IMR-90 (cell line): Measurements from ENCODE around the gene ZFPM1.

Experiments
- CEBPB ChIP-seq: IDR thresholded peaks from 2 replicates; pipeline ENCODE4 v1.6.1; 2012; ENCODE audit warnings: low read depth, low read length, improper control_type of control experiment
- MAFK ChIP-seq: IDR thresholded peaks from 2 replicates; pipeline ENCODE4 v1.6.1; 2012; ENCODE audit warnings: low read depth, low read length, improper control_type of control experiment
- POLR2A ChIP-seq: IDR thresholded peaks from 2 replicates; pipeline ENCODE4 v1.6.1; 2012; ENCODE audit warnings: mild to moderate bottlenecking, low read depth, low read length

DNA sequence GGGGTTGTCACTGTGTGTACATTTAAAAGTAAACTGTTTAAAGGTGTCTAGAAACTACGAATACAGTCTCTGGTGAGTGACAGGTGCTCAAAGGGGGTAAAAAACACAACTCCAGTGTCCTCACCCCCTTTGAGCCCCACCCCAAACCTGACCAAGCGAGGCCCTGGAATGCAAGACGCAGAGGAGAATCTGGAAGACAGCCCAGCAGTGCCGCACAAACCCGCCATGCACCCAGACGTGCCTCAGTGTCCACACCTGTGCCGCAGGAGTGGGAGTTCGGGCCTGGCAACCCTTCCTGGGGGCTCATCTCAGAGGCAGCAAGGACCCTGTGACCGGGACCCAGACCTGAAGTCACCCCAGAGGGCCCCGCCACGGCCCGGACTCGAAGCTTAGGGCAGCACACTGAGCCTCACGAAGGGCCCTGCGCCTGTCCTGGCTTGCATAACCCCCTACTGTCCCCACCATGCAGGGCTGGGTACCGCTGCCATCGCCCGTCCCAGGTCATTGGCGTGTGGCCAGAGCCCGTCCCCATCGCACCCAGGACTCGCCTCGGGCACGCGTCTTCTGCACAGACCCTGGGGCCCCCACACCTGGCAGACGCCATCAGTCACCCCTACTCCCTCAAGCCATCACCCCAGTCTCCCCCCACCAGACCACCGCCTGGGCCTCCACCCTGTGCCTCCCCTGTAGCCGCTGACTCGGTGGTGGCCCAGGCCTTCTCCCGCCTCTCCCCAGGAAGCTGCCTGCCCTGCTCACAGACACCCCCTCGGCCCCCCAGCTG, 84.1 kb downstream of the ZFPM1 start:
- no peak for TF ChIP-seq CEBPB
- TF ChIP-seq MAFK, result no peak
- no peak for TF ChIP-seq POLR2A
